Posterior vena cava (tissue), 2 donors: ENCODE measurements around the gene MACROD2. TPM values are rescaled to one million over a fixed set of nuclear protein-coding genes. Genes with fewer than 3 reads are reported as not detected.

Source experiments
- DNase-seq: peaks from one replicate; pipeline ENCODE4 v3.0.0-alpha.2; 2020; ENCODE audit warnings: low spot score
- intact Hi-C, 2 donors: fragments of 100-400 bp; cut with DNase I; formaldehyde crosslinking; loops; one replicate each; pipeline versions ENCODE4 v1.14.1 to v1.14.2; 2022 to 2023
- total RNA-seq, 2 donors: library from RNA; stranded (reverse); fragmentation: NEBNext Ultra II Directional; extraction: Animal tissue kit (Norgen Biotek cat#: 25700); gene quantifications; one replicate each; pipeline ENCODE4 v1.2.1, GENCODE V29; 2021
- donor health status: DM: yes; HTN: yes; CAD: no.
- donor health status: DM: yes; HTN: yes; CAD: no.

MACROD2 gene
- total RNA-seq, 2 donors from 2014 or later: 15.5 to 25.5 TPM

DNA sequence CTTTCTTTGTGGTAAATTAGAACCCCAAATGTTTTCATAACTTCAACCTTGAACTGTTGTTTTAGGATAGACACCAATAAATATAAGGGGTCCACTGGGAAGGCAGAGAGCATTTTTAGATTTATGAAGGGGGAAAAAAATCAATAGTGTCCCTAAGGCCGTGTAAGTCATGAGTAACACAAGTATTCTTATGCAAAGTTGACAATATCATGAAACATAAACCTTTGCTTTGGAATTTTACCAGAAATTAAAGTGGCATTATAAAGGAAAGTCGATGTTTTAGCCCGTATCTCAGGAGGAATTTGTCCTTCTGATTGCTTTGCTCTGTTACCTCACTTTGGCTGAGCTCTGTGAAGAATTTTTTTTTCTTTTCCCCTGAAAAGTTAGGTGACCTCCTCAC, 737.0 kb downstream of the MACROD2 start:
- intact Hi-C loops: no loop called here
- DNase-seq: no peak

DNA sequence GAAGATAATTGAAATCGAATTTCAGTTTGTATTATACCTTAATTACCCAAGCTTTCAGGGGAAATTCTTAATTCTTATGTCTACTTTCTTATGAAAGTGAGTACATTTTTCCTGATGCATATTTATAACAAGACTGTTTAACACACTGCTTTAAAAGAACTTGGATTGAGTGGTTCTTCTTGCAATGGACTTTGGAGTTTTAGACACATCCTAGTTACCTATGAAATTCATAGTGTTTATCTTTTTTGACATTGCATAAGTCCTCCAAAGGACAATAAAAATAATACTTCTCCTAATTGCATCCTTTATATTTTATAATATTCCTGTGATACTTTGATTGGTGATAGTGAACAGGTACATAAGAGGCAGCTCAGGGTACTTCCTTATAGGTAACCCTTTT, 737.7 kb downstream of the MACROD2 start:
- intact Hi-C loops: no loop called here
- no peak for DNase-seq

DNA sequence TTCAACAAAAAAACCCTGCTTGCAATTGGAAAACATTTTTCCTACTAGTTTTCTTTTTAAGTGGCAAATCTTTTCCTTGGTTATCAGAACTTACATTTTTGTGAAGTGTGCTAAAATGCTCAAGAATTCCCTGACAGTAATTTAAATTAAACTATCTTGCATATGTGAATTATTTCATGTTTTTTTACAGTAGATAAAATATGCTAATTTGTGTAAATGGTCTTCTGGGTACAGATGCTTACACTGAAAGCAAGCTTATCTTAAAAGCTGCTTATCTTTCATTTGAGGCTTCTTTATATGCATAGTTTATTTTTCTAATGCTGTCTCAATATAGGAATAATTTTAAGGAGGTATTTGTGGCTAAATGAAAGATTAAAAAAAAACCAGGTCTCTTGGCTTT, 745.1 kb downstream of the MACROD2 start:
- no peak for DNase-seq
- intact Hi-C loops: no loop called here

DNA sequence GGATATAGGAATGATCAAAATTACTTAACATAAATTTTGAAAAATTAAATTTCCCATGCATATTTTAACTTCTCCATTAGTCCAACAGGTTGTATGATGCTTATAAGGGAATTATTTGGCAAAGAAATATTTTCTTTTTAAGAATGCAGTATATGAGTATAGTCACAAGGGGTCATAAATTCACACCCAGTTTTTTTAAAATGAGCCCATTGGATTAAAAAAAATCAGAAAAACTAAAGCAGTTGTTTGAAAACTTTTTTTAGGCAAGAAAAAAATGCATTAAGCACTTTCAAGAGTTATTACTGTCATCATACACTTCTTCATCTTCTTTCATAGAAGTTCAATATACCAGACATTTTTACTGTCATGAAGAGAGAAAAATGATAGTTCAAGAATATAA, 746.3 kb downstream of the MACROD2 start:
- intact Hi-C loops: no loop called here

DNA sequence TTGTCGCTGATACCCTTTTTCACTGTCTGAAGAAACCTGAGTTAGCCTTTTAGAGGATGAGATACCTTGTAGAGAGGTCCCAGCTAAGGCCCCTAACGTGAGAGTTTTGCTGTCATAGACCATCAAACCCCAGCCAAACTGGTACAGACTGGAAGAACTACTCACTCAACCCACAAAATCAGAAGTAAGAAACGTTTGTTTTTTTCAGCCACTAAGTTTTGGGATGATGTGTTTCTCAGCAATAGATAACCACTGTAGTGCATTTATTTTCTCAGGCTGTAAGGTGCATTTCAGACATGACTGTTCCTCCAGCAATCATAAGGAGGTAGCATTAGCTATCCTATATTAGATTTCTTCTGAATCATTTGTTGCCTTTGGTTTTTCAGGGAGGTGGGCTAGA, 749.4 kb downstream of the MACROD2 start:
- intact Hi-C loops: no loop called here
- DNase-seq: no peak

More for the DNA sequence above, 746.3 kb downstream of the MACROD2 start:
- no peak for DNase-seq

DNA sequence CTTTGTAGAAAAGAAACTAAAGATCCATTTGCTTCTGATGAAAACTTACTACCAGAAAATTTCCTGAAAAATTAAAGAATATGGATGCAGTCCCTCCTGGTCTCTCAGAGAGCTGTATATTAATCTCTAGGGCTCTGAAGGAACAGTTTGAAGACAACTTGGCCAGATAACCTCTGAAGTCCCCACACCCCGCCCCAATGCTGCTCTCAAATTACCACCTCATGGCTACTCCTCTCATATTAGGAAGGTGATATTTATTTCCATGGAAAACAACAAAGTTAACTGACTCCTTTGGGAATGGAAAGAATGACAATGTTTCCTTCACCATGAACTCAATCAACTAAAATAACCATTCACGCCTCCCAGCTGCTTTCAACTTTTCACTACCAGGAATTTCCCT, 750.5 kb downstream of the MACROD2 start:
- intact Hi-C loops: no loop called here
- DNase-seq: no peak

DNA sequence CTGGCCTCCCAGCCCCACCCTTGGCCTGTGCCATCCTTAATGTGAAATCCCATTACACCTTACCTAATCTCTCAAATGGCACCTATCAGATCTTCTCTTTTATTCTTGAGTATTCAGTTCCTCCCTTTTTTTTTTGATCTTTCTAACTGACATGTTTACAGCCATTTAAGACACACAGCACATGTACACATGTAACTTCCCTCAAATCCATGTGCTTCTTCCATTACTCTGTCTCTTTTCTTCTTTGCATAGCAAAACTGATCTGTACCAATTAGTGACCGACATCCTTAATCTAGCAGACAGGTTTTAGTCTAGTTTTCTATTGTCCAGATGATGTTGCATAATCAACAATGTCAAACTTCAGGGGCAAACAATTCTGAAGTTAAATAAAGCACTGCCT, 755.9 kb downstream of the MACROD2 start:
- no peak for DNase-seq
- intact Hi-C loops: no loop called here

DNA sequence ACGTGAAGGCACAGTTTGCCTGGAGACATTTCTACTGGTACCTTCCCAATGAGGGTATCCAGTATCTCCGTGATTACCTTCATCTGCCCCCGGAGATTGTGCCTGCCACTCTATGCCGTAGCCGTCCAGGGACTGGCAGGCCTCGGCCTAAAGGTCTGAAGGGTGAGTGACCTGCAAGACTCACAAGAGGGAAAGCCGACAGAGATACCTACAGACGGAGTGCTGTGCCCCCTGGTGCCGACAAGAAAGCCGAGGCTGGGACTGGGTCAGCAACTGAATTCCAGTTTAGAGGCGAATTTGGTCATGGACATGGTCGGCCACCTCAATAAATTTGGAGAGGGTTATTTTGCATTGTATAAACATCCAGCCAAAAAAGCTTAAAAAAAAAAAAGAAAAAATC, 762.4 kb downstream of the MACROD2 start:
- intact Hi-C loops: no loop called here
- DNase-seq: no peak

DNA sequence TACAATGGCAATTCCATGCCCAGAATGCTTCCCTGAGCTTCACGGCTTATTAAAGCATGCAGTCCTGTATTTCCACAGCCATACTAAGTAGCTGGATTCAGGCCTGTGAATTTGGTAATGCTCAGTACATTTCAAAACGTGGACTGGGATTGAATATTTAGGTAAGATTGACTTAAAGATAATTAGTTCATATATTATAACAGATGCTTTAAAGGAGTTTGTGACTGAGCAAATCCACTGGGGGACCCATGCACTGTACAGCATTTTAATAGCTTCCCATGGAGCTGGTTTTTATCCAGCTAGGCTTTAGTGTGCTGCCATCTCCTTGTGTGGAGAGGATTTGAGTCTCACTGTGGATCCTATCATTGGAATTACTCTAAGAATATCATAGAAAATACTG, 763.0 kb downstream of the MACROD2 start:
- DNase-seq: no peak
- intact Hi-C loops: no loop called here

DNA sequence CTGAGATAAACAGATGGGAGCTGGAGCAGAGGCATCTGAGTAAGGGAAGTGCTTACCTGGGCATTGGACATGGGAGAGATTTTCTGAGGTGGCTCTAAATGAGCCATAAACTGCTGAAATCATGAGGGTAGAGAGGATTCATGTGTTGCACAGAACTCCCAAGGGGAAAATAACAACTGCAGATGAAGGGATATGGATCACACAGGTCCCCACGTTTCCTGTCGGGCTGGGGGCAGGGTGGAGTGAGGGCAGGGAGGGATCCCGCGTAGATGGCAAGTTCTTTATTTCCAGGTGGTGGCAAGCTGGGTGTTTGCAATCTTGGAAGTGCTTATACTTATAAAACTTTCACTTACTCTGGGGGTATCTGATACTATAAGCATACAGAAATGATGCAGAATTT, 764.7 kb downstream of the MACROD2 start:
- no peak for DNase-seq
- intact Hi-C loops: no loop called here

DNA sequence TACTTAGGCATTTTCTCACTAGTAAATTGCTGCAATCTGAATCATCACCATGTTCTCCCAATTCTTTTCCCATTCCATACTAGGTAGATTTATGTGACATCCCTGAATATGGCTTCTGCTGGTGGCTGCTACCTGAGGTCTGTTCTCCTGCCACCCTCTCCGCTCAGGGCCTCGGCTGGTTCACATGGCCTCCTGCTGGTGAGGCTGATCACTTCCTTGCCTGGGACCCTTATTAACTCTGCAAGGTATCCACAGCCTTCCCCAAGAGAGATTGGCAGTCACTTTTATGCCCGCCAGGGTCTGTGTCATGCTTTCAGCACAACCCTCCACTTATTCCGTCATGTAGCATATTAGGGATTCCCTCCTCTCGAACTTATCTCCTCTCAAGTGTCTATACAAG, 766.6 kb downstream of the MACROD2 start:
- no peak for DNase-seq
- intact Hi-C loops: no loop called here

DNA sequence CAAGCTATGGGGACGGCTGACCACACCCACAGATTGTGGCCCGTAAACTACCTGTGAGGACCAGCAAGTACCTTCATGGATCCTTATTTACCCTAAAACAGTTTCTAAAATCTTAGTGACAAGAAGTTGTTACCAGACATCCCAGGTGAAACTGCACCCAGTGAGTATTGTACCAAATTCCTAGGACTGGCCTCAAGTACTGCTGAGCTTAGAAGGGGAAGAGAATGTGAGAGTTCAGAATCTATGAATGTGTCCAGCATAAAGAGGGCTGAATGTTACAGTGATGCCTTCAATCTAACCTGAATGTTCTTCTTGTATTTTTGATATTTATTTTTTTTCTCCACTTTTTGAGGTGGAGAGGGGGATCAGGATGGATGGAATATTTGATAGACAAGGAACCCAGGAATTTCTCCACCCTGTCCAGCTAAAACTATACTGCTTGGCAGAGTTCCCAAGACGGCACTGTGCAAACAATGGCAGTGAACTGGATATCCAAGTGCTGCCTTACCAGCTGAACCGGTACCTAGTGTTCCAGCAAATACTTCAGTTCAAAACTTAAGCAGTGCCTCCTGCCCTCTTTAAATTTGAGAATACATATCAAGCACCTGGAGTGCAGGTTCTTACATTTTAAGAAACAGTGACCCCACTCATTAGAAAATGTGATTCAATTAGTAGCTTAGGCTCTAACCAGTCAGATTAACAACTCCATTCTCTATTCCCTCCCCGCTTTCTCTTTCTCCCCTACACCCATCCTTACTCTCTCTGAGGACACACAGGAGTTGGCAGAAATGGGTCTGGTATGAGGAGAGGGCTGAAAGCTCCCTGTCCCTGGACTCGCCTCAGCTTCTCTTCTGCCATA, 769.4 kb downstream of the MACROD2 start:
- intact Hi-C loops: no loop called here
- no peak for DNase-seq

DNA sequence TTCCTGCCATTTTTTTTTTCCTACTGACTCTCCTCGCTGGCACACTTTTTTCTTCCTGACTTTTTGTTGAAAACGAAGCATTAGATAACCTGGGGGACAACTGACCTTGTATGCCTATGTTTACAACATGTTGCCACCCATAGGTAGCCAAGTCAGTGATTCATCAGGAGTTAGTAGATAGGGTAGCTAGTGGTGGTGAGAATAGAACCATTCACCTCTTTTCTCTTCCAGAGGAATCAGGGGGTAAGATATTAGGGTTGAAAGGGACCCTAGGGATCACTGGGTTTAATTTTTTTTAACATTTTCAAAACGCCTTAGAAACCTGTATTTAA, 770.0 kb downstream of the MACROD2 start:
- intact Hi-C loops: no loop called here

DNA sequence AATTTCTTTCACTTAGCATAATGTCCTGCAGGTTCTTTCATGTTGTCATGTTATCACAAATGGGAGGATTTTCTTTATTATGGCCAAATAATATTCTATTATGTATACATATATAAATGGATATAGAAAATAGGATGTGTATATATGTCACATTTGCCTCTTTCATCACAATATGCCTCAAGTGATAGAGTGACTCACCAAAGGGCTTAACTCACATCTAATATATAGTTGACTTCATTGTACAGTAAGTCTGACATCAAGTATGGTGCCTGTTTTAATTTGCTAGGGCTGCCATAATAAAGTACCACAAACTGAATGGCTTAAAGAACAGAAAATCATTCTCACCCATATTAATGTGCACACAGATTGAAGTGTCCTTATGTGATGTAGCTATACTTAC, 778.2 kb downstream of the MACROD2 start:
- no peak for DNase-seq
- intact Hi-C loops: no loop called here

More for the DNA sequence above, 770.0 kb downstream of the MACROD2 start:
- DNase-seq: no peak

DNA sequence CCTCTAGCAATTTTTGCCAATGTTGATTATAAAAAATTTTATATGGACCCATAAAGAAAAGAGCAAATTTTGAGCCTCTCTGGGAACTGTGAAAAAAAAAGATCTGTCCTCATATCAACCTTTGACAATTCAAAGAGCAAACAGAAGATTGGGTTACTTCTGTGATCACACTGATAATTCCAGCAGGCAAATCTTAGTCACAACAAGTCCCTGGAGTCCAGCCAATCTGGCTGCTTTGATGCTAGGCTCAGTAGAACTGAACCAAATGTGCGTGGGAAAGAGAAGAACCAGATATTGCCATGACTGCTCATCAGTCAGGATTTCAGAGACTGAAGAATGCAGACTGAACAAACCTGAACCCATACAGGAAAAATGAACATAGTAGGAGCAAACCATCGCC, 780.5 kb downstream of the MACROD2 start:
- no peak for DNase-seq
- intact Hi-C loops: no loop called here

DNA sequence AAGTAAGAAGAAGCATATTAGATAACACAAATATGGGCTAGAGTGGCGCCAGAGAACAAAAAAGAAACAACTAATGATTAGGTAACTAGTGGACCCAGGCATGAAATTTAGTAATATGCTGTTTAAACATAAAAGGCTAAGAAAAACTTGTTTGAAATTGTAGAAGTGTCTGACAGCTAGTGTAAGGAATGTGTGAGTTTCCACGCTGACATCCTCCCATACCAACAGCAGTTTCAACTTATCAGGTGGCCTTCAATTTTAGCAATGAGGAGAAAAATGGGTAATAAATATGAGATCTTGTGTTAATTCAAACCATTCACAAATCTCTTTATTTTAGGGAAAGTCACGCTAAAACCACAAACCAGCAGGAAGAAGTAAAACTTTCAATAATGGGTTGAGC, 782.3 kb downstream of the MACROD2 start:
- no peak for DNase-seq
- intact Hi-C loops: no loop called here

DNA sequence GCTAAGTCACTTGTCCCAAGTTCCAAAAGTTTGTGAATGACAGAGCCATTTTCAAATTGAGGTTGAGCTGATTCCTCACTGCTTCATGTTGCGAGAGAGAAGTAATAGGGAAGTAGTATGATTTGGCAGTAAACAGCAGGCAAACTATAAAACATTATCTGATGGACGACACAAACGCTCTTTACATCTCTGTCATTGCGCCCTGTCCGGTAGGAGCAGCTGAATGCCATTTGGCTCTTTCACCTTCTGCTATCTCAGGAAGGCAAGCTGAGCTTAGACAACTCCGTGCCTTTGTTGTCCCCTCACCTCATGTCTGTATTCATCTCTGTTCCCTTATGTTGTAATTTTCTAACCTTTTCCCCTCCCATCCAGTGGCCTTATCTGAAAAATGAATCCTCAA, 782.8 kb downstream of the MACROD2 start:
- DNase-seq: no peak
- intact Hi-C loops: no loop called here

DNA sequence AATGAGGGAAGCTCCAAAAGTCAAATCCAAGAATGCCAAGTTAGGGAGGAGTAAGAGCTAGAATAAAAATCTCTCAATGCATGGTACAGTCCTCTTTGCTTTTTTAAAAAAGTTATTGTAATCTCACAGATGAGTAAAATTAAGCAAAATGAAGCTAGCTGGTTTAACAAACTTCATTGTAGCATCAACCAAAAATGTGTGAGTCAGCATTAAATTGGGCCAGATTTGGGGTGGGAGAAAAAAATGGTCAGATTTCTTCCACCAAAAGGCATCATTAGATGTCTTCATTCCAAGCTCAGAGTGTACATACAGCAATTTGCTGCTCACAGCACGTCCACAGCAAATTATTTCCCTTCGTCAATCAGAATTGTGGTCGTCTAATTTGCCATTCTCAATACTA, 783.6 kb downstream of the MACROD2 start:
- DNase-seq: no peak
- intact Hi-C loops: no loop called here

DNA sequence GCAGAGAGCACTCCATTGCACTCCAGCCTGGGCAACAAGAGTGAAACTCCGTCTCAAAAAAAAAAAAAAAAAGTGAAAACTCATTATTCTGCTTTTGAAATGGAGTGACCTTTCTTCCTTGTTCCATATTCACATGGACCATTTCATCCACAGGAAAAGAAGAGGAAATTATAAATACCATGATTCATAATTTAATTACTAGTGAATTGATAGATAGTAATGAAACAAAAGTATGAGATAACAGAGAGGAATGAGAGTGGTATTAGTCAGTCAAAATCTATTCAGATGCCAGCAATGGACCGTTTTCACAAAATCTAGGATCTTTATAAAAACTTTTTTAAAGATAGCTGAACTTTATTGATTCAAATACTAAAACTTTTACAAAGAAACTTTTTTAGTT, 785.2 kb downstream of the MACROD2 start:
- no peak for DNase-seq
- intact Hi-C loops: no loop called here

DNA sequence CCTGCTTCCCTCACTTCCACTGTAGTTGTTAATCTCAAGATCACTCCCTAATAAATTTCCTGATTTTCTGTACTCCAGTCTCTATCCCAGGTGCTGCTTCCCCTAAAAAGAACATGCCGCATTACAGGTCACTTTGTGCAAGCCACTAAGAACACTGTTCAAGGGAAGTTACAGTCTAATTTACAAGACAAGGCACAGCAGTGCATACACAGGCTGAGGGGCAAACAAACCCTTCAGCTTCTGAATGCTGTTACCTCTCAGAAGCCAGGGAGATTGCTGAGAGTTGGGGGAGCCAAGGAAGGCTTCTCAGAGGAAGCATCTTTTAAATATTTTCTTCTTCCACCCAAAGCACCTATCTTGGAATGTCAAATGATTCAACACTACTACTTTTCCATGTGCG, 787.4 kb downstream of the MACROD2 start:
- DNase-seq: no peak
- intact Hi-C loops: no loop called here

DNA sequence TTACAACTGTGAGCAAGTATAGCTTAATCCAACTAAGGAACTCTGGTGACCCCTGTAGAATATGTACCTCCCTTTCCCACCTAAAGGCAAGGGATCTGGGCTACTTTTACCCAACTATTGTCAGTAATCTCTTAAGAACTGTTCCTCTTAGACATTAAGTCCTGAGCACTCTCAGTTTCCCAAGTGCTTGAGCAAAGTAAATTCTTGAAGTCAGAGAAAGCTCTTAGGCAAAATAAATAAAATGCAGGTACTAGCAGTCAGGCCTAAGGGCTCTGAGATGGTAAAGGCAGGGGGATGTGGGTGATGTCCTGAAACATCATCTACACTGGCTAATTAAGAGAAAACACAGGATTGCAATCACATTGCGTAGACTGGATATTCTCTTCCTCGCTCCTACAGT, 788.5 kb downstream of the MACROD2 start:
- no peak for DNase-seq
- intact Hi-C loops: no loop called here
